HUES6 (cell line): ENCODE measurements around the gene GKN1.

ENCODE experiments used
- H3K27ac ChIP-seq: 2 replicates; pipeline ENCODE4 v1.7.0; 2013; ENCODE audit warnings: low read depth, mild to moderate bottlenecking, low read length, inconsistent platforms
- H3K27me3 ChIP-seq: 2 replicates; pipeline ENCODE4 v1.6.1; 2013; ENCODE audit warnings: low read length; ENCODE audit not compliant: control insufficient read depth, insufficient read depth
- H3K36me3 ChIP-seq: 2 replicates; pipeline ENCODE4 v1.6.1; 2013; ENCODE audit warnings: low read length; ENCODE audit not compliant: control insufficient read depth, insufficient read depth
- H3K4me1 ChIP-seq: 2 replicates; pipeline ENCODE4 v1.6.1; 2013; ENCODE audit warnings: low read length; ENCODE audit not compliant: control insufficient read depth, insufficient read depth
- H3K4me3 ChIP-seq: 2 replicates; pipeline ENCODE4 v1.5.1; 2013; ENCODE audit warnings: low read depth, low read length
- H3K9ac ChIP-seq: one replicate; pipeline ENCODE4 v1.6.1; 2013; ENCODE audit warnings: mild to moderate bottlenecking, low read length
- H3K9me3 ChIP-seq: 2 replicates; pipeline ENCODE4 v1.6.1; 2013; ENCODE audit warnings: low read depth, low read length; ENCODE audit not compliant: control insufficient read depth, insufficient read depth

Gene GKN1

DNA sequence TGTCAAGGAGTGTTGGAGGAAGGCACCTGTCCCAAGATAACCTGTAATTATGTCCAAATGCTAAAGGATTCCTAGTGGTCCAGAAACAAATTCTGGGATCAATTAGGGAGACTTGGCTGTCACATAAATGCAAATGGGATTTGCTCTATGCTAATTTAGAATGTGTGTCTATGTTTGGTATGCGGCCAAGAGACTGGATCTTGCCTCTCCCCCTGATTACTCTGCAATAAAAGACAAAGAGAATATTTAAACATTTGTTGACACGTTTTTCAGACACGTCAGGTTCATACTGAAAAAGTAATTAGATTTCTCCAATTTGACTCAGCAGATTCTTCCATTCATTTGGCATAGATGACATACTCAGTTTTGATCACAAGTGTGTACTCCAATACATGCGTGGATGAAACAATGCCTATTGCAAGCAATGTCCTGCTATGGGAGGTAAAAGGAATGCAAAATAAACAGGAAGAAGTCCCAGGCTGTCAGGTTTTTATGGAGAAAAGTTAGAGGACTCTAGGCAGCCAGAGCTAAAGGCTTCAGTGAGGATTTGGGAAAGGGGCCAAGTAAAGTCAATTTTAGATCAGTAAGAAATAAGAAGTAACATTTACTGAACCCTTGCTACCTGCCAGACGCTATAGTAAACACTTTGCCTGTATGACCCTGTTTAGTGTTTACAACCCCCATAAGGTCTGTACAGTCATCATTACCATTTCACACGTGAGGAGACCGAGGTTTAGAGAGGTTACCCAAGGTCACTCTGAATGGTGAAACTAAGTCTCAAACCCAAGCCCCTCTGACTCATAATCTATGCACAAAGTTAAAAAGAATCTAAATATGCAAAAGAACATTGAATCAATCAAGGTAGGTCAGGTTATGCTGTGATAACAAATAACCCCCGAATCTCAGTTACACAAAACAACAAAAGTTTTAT lies 46.3 kb downstream of the GKN1 start:
- Histone ChIP-seq H3K4me1 (peaks cover 11% of the 10 kb centered on the region), H3K27ac (no peak overlapping the region), H3K4me3 (no peak overlapping the region), H3K9me3 (no peaks in the 10 kb centered on the region), H3K36me3 (no peaks in the 10 kb centered on the region), H3K9ac (no peak overlapping the region), H3K27me3 (no peaks in the 10 kb centered on the region)

DNA sequence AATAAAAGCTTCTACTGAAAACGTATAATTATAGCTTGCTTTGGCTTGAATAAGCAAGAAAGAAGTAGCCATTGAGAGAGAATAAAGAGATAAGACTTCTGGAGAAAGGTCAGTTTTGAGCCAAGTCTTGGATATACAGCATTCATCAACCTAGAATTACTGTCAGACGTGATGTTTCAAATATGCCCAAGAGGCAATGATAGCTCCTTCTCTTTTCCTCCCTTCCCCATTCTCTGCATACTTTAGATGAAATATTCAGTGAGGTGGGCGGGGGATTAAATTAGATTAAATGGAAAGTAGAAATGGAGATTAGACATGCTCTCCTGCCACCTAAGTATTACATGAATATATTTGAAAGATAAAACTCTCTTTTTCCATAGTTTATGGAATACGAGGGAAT lies 47.3 kb downstream of the GKN1 start:
- H3K9ac ChIP-seq: no peak overlapping the region
- no peaks in the 10 kb centered on the region for H3K36me3 ChIP-seq
- no peak overlapping the region for H3K4me3 ChIP-seq
- no peaks in the 10 kb centered on the region for H3K9me3 ChIP-seq
- peaks cover 15% of the 10 kb centered on the region for H3K4me1 ChIP-seq
- H3K27ac ChIP-seq: no peak overlapping the region
- H3K27me3 ChIP-seq: no peaks in the 10 kb centered on the region

DNA sequence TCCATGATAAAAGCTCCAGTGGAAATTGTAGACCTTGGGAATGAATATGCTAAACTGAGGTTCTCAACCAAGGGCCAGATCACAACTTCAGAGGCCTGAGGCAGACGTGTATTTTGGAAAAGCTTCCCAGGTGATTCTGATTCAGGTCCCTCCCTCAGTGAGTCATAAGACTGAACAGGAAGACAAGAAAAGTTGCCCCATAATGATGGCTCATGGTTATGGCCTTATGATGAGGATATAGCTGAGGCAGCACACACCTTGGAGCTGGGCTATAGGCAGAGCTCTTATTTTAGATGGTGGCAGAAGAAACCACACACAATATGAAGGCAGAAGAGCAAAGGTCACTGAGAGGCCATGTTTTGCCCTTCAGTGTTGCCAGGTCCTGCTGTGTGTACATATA lies 48.1 kb downstream of the GKN1 start:
- Histone ChIP-seq H3K9me3 (peaks cover 3% of the 10 kb centered on the region; the same call in 1 of the 2 replicates), H3K4me1 (peaks cover 15% of the 10 kb centered on the region), H3K9ac (no peak overlapping the region), H3K4me3 (no peak overlapping the region), H3K27ac (no peak overlapping the region), H3K27me3 (no peaks in the 10 kb centered on the region), H3K36me3 (no peaks in the 10 kb centered on the region)

DNA sequence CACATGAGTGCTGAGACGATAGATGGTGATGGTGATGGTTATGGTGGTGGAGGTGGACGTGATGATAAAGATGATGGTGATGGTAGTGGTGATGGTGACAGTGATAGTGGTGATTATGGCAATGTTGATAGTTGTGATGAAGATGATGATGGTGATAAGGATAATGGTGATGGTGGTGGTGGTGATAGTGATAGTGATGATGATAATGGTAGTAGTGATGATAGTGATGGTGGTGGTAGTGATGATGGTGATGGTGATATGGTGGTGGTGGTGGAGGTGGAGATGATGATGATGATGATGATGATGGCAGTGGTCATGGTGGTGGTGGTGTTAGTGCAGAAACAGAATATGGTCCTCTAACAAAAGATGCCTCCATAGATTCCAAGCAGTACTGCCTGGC lies 48.8 kb downstream of the GKN1 start:
- Histone ChIP-seq H3K4me1 (peaks cover 15% of the 10 kb centered on the region), H3K27me3 (no peaks in the 10 kb centered on the region), H3K9ac (no peak overlapping the region), H3K4me3 (no peak overlapping the region), H3K36me3 (no peaks in the 10 kb centered on the region), H3K9me3 (peaks cover 3% of the 10 kb centered on the region; the same call in 1 of the 2 replicates), H3K27ac (no peak overlapping the region)

DNA sequence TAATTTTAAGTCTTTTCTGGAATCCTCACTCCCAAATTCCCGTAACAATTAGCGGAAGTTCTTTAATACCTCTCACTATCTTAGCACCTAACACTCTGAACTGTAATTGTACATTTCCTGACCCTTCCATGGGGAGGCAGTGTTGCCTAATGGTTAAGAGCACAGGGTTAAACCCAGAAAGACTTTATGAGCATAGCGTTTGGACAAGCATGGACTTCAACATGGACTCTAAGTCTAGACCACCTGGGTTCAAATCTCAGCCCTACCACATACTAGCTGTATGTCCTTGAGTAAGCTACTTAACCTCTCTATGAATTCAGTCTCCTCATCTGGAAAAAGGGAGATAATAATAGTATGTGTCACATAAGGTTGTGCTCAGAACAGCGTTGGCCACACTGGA lies 51.6 kb downstream of the GKN1 start:
- Histone ChIP-seq H3K4me3 (no peak overlapping the region), H3K4me1 (peaks cover 4% of the 10 kb centered on the region; the same call in 1 of the 2 replicates), H3K9ac (no peak overlapping the region), H3K27ac (no peak overlapping the region), H3K27me3 (no peaks in the 10 kb centered on the region), H3K9me3 (peaks cover 3% of the 10 kb centered on the region; the same call in 1 of the 2 replicates), H3K36me3 (no peaks in the 10 kb centered on the region)

DNA sequence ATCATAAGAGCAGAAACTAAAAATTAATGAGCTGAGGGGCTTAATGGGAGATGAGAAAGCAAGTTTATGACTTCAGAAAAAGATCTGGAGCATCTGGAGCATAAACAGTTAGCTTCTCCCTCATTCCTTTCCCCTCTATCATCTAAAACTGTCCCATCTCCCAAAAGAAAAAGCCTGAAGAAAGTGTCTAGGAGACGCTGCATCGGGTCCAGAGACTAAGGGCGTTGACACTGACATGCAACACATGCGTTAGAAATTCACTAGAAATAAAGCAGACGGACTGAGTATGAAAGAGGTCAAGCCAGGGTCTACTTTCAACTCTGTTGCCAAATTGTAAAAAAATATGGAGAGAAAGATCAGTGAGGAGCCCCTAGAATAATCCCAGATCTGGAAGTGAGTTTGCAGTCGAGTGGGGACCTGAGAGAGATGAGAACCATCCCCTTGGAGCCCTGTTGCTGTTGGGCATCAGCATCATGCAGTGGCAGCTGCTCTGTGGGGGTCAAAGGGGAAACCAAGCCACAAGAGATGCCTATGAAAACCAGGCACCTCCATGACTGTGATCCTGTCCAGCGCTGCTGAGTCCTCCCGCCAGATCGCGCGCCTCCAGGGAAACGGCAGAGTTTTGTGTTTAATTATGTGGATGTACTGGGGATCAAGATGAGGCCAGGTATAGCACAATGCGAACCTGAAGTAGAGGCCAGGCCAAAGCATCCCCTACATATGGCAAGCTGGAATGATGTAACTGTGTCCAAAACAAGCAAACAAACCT lies 52.4 kb downstream of the GKN1 start:
- H3K36me3 ChIP-seq: no peaks in the 10 kb centered on the region
- peaks cover 3% of the 10 kb centered on the region; the same call in 1 of the 2 replicates for H3K9me3 ChIP-seq
- peaks cover 4% of the 10 kb centered on the region; the same call in 1 of the 2 replicates for H3K4me1 ChIP-seq
- H3K27me3 ChIP-seq: no peaks in the 10 kb centered on the region
- no peak overlapping the region for H3K27ac ChIP-seq
- H3K9ac ChIP-seq: no peak overlapping the region
- no peak overlapping the region for H3K4me3 ChIP-seq
